ENCODE results near the gene XG. TPM values are rescaled to one million over a fixed set of nuclear protein-coding genes. Genes with fewer than 3 reads are reported as not detected.

The XG gene
- total RNA-seq, 1 donor from 2014 or later, result not detected

DNA sequence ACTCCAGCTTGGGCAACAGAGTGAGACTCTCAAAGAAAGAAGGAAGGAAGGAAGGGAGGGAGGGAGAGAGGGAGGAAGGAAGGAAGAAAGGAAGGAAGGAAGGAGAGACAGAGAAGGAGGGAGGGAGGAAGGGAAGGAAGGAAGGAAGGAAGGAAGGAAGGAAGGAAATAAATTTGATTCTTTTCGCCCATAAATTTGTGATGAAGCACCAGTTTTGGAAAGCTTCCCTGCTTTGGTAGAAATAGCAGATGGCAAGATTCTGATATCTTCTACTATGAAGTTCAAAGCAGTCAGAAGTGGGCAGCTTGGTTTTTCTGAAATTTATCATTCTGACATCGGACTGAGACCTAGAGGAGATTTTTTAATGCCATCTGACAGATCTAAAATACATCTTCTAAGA is 65.2 kb downstream of the XG start:
- intact Hi-C loops (cut with micrococcal nuclease), result no loop called here

DNA sequence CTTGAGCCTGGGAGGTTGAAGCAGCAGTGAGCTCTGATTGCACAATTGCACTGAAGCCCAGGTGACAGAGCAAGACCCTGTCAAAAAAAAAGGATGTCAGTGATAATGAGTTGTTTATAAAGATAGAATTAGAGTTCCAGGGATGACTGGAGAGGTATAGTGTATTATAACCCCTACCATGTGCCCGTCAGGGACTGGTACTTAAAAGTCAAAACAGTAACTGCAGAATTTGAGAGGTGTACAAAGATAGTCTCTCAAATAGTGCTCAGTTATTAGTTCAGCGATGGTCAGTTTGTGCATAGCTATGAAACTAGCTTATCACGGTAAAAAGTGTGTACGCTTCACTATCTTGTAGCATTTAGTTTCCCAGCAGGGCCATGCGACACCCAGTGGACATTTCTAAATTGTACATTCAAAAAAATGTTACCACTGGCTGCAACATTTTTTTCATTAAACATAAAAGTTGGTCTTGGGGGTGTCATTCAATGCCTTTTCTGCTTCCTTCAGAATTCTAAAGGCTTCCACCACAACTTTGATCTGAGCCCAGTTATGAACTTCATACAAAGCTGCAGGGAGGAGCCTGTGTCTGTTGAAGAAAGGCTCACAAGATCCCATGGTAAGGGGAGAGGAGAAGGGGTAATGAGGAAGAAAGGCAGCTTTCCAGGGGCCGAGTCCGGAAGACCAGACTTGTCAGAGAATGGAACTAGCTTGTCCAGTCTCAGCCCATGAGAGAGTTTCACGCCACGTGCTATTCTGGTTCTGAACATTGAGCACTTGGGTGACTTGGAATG is 67.7 kb downstream of the XG start:
- intact Hi-C loops (cut with micrococcal nuclease), result no loop called here

DNA sequence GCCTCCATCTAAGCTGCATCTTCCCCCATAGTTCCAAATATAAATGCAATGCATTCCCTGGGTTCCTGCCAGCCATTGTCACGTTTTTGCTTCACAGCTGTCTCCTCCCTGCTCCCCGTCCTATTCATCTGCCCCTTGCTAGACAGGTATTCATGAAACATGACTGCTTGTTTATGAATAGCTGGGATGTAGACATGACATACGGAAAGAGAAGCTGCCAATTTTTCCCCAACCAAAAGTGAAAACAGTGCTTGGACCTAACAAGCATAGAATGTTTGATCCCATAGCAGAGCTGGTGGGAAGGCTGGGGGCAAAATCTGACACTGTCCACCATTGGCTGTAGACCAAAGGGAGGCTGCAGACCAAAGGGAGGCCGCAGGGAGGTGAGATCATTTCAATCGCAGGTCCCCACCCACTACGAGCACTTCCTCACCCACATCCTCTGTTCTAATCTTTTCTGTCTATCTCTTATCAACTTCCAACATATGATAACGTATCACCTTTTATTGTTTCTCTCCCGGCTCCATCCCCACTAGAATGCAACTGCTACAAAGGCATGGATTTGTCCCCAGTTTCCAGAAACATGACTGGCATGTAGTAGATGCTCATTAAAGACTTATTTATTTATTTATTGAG is 68.4 kb downstream of the XG start:
- intact Hi-C loops (cut with micrococcal nuclease), result no loop called here

DNA sequence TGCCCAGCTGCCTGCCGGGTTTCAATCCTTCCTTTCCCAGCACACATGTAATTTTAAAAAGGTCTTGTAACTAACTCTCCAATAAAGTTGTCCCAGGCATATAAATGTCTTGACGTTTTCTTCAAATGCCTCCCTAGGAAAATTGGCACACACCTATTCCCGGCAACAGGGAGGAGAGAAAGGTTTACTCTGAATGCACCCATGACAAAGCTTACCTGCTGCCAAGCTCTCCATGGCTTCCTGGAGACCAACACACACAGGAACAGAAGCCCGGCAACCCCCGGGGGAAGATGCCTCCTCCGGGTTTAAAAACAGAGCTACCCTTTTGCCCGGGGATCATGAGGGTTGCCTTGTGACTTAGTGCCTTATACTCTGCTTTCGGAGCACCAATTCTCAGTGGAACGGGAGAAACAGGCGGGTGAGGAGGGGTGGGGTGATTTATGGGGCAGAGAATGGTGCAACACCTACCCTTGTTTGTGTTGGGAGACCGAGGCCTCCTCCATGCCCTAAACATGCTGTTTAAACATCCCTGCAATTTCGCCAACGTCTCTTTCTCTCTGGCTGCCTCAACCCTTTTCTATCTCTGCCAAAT is 72.1 kb downstream of the XG start:
- intact Hi-C loops (cut with micrococcal nuclease), result no loop called here

DNA sequence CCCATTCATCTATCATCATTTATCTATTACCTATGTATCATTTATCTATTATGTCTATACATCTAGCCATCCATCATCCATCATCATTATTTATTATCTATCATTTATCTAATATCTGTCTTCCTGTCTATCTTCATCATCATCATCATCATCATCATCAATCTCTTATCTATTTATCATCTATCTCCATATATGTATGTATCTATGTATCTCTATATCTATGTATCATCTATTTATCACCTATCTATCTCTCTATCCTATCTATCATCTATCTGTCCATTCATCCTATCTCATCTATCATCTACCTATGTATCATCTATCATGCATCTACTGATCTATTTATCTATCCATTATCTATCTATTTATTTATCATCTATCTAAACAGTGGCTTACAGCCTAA is 73.0 kb downstream of the XG start:
- intact Hi-C loops (cut with micrococcal nuclease), result no loop called here

DNA sequence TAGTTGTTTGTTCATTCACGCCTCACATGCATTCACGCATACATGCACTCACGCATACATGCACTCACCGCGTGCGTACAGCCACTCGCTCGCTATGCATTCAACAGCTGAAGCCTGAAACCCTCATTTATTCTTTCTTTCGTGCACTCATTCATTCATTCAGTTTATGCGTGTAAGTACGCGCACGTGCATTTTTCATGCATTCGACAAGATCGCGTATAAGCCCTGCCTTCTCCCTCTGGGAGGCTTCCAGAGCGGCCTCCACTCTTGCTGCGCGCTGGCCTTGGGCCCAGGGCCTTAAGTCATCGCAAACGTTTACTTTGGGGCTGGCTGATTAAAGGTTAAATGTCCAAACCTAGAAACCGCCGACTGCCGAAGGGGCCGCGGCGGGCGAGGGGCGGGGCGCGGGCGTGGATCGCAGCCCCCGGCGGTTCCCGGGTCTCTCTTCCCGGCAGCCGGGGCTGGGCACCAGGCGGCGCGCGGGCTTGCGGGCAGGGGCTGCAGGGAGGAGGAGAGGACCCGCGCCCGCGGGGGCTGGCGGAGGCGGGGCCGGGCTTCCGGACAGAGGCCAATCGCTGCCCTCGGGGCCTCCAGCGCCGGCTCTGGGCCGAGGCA is 76.6 kb downstream of the XG start, which contains the start of gene GYG2:
Gene GYG2 (plus strand): TSS at position 587 of the 615 bp plus-strand sequence. CDS start 1,259 bp downstream, outside the sequence.
- intact Hi-C loops (cut with micrococcal nuclease), result no loop called here

DNA sequence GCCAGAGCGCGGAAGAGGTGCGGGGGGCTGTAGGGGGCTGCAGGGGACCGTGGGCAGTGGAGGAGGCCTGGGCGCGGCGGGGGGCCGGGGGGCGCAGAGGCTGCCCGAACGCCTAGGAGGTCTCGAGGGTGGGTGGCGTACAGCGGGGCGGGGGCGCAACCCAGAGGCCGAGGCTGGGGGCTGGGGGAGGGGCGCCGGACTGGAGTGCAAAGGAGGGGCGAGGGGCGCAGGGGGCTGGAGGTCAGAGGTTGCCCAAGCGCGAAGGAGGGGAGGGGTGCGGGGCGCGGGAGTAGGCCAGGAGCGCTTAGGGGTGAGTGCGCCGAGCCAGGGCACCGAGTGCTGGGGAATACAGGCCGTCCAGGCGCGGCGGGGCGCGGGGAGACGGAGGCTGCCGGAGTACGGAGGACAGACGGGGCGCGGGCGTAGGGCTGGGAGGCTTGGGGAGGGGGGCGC is 77.1 kb downstream of the XG start:
- intact Hi-C loops (cut with micrococcal nuclease), result no loop called here

DNA sequence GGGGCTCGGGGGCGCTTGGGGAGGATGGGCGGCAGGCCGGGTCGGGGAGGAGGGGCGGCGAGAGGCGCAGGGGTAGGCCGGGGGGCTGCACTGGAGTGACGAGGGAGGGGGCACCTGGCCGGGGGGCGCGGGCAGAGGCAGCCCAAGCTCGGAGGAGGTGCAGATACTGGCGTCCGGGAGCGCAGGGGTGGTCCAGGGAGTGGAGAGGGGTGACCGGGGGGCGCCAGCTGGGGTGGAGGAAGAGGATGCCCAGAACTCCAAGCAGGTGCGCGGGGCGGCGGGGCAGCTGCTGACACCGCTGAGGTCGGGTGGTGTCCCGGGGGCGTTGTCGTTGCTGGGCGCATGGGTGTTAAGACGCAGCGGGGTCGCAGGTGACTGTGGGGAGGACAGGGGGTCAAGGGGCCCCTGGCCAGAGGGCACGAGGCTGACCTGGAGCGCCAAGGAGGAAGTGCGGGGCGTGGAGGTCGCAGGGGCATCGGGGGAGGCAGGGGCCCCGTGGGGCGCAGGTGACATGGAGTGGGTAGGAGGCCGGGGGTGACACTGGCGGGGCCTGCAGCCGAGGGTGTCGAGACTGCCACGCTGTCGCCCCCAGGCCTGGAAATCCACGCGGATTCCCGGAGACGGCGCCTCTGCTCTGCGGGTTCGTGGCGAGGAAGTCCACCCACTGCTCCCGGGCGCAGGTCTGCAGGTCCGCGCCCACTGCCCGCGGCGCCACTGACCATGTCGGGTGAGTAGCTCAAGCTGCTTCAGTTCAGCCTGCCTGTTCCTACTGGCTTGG is 77.8 kb downstream of the XG start:
- intact Hi-C loops (cut with micrococcal nuclease), result no loop called here

DNA sequence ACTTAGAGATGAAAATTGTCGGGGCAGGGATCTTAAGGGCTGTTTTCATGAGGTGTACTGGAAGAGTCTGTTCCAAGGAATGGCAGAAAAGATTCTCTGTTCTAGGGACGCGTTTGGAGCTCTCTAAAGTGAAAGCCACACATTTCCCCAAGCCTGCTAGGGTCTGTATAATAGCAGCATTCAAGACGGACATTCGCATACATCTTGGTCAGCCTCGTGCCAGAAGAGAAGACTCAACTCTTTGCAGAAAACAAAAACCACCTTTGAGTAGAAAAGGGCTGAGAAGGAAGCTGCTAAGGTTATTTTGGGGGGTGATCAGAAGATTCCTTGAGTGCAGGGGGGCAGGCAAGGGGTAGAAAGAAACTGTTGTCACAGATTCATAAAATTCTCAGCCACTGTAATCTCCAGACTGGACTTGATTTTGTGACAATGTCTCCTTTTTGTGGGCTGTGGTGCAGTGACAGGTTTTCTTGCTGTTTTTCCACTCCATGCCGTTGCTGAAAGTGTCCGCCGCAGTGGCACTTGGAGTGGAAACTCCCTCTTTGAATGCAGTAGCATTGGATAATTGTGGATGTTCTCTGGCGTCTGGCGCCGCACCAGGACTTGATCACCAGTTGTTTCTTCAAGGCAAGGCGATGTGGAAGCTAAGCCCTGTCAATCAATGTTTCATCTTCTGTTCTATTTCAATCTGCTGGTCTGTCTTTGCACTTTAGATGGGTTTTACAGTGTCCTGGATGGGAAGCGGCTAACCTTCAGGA is 79.8 kb downstream of the XG start:
- intact Hi-C loops (cut with micrococcal nuclease), result no loop called here

DNA sequence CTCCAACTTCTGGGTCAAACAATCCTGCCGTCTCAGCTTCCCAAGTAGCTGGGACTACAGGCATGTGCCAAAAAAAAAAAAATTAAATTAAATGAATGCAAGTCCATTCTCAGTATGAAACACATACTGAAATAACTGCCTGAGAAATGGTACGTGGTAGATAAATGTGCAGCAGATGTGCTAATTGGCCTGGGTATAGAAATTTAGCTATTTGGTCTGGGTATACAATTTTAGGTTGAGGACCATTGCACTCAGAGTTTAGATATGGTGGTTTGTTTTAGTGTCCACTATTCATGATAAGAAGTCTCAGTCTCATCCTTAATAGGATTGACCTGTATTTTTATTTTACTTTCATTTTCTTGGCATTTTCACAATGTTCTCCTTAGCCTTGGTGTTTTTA is 86.1 kb downstream of the XG start:
- intact Hi-C loops (cut with micrococcal nuclease), result no loop called here

DNA sequence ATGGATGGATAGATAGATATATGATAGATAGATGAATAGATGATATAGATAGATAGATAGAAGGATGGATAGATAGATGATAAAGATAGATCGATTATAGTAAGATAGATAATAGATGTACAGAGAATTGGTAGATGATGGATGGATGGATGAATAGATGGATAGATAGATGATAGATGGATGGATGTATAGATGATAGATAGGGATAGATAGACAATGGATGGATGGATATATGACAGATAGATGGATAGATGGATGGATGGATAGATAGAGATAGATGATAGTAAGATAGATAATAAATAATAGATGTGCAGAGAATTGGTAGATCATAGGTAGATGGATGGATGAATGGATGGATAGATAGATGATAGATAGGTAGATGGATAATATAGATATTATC is 89.1 kb downstream of the XG start:
- intact Hi-C loops (cut with micrococcal nuclease), result no loop called here

DNA sequence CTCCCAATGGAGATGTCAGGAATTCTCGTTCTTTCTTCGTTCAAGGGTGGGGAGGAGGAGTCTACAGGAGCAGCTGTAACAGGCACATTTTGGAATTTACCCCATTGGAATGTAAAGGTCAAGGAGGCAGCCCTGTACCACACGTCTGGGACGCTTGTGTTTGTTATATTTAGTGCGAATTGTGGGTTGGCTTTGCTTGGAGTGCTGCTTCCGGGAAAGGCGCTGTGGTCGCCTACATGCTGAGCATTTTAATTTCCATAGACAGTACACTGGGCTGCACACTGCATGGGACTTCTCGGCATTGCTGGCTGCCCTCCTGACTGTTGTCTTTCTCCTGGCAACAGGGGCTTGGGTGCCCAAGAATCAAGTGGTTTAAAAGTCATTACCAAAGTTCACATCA is 89.7 kb downstream of the XG start:
- intact Hi-C loops (cut with micrococcal nuclease), result no loop called here

DNA sequence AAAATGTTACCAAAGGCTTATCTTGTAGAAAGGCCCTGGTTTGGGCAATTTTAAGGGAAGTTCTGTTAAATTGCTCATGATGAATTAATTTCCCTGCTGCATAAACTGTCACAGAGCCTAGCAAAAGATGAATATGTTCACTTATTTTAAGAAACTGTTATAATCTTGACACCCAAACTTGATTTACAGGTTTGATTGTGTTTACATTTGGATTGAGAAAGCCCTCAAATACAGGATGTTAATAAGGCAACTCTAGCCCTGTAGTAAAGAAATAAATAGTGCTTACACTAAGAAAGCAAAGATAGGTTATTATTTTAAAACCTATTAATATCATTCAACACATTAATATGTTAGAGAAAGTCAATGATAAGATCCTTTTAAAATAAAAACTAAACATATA is 95.2 kb downstream of the XG start:
- intact Hi-C loops (cut with micrococcal nuclease), result no loop called here

DNA sequence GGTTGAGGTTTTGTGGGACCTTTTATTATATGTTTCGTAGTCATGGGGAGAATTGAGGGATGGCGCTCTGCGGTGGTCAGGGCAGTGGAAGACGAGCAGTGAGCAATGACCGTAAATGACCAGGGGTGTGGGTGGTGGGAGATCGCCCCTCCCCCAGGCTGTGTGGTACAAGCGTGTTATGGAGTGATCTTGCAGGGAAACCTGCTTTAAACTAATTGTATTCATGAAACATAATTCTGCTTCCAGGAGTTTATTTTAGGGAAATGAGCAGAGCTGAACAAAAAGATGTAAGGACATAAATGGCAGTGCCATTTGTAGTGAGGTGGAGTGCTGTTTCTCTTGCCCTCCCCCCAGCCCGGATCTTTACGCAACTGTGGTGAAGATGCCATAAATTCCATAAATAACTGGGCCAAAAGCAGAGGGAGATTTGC is 97.0 kb downstream of the XG start:
- intact Hi-C loops (cut with micrococcal nuclease), result no loop called here

DNA sequence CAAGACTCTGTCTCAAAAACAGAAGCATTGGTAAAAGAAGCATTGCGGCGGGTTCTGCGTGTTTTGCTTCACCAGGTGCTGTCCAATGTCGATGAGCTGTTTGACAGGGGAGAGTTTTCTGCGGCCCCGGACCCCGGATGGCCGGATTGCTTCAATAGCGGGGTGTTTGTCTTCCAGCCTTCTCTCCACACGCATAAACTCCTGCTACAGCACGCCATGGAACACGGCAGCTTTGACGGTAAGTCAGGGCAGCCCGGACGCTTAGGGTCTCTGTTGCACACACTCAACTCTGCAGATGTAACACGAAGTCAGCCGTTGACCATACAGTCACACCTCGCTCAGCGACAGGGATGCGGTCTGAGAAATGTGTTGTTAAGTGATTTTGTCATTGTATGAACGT is 103.1 kb downstream of the XG start:
- intact Hi-C loops (cut with micrococcal nuclease), result no loop called here

DNA sequence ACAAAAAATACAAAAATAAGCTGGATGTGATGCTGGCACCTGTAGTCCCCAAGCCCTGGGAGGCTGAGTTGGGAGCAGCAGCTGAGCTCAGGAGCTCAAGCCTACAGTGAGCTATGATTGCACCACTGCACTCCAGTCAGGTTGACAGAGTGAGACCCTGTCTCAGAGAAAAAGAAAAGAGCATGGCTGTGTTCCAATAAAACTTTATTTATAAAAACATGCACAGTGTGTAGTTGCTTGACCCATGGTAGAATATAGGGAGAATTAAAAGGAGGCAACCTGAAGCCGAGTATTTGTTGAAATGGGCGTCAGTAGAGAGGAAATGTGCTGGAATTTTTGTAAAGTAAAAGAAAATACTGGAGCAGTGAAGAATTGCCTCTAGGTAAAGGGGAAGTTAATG is 103.9 kb downstream of the XG start:
- intact Hi-C loops (cut with micrococcal nuclease), result no loop called here

DNA sequence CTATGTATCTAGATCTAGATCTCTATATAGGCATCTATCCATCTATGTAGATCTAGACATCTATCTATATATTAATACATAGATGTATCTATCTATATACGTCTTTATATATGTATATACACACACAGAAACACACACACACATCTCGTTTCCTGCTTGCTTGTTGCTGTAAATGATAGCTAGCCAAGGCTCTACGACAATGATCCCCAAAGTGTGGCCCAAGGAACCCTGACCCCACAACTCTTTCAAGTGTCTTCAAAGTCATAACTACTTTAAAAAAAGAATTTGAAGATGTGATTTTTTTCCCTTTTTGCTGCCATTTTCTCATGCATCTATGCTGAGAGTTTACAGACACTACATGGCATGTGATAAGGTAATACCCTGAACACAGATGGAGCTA is 105.7 kb downstream of the XG start:
- intact Hi-C loops (cut with micrococcal nuclease), result no loop called here

DNA sequence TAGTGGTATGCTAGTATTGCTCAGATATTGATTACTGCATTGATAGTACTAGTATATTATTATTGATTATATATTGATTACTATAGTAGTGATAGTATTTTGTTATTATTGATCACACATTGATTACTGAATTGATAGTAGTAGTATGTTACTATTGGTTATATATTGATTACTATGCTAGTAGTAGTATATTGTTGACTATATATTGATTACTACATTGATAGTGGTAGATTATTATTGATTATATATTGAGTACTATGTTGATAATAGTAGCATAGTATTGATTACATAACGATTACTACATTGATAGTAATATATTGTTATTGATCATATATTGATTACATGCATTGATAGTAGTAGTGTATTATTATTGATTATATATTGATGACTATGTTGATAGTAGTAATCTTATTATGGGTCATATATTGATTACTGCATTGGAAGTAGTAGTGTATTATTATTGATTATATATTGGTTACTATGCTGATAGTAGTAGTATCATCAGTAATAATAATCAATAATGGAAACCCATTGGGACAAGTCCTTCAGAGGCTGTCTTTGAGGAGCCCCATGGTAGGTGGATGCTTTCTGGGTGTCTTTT is 107.5 kb downstream of the XG start:
- intact Hi-C loops (cut with micrococcal nuclease), result no loop called here

DNA sequence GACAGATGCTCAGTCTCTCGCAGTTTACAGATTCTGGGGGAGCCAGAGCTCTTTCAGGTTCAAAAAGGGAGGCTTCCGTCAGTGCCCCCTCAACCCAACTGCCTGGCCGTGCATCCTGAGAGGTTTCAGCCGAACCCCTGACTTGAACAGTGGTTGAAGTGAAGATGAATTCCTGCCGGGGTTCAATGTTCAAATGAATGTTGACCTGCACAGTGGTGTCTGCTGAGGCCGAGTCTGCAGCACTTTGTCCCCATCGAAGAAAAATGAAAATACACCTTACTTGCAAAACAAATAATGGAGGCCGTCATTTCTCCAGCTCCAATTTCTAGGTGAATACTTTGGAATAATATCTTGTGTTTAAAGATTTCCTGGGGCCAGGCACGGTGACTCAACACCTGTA is 110.6 kb downstream of the XG start:
- intact Hi-C loops (cut with micrococcal nuclease), result no loop called here

DNA sequence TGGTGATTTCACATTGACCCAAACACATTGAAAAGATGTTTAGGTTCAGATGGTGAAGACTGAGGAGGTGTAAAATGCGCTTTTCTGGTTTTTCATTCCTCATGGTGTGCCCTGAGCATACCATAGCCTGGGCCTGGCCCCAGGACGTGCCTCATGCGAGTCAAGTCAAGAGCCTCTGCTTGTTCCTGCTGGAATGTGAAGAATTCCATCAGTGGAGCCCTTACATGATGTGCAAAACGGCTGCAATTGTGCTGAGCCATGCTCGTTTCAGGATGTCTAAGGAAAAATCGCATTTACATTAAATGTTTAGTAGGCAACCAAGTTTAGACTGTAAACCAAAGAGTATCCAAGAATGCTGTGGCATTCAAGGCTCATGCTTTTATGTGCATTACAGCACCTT is 111.8 kb downstream of the XG start:
- intact Hi-C loops (cut with micrococcal nuclease), result no loop called here
